Neural cell (in vitro differentiated cells): ENCODE data around the gene ZNF687. TPM values are rescaled to one million over a fixed set of nuclear protein-coding genes. Genes with fewer than 3 reads are reported as not detected.

Experiments used
- H2AFZ ChIP-seq: fragments of 200-600, 300-800 bp; sonication (generic), shearing (Covaris generic); 2 replicates; pipeline ENCODE4 v1.6.0; 2014; ENCODE audit warnings: low read depth, mild to moderate bottlenecking, antibody characterized with exemption, low read length, moderate library complexity
- H3F3A ChIP-seq: fragments of 200-600 bp; shearing (Covaris generic); 2 replicates; pipeline ENCODE4 v1.6.1; 2016; ENCODE audit warnings: mild to moderate bottlenecking, moderate library complexity, mixed read lengths, antibody characterized with exemption, low read length; ENCODE audit not compliant: insufficient read depth, poor library complexity, severe bottlenecking
- H3K27ac ChIP-seq: fragments of 200-600, 300-800 bp; sonication (generic), shearing (Covaris generic); 2 replicates; pipeline ENCODE4 v1.5.1; 2014; ENCODE audit warnings: mild to moderate bottlenecking, low read length, moderate library complexity
- H3K27me3 ChIP-seq: fragments of 300-800, 200-600 bp; sonication (generic), shearing (Covaris generic); 2 replicates; pipeline ENCODE4 v1.6.0; 2014; ENCODE audit warnings: mild to moderate bottlenecking, low read depth, low read length, moderate library complexity; ENCODE audit not compliant: insufficient read depth
- H3K36me3 ChIP-seq: fragments of 300-800, 200-600 bp; sonication (generic), shearing (Covaris generic); 2 replicates; pipeline ENCODE4 v1.5.1; 2014; ENCODE audit warnings: mild to moderate bottlenecking, antibody characterized with exemption, low read length, moderate library complexity; ENCODE audit not compliant: insufficient read depth
- H3K4me2 ChIP-seq: fragments of 300-800, 200-600 bp; sonication (generic), shearing (Covaris generic); 2 replicates; pipeline ENCODE4 v1.6.0; 2014; ENCODE audit warnings: mild to moderate bottlenecking, low read length
- H3K4me3 ChIP-seq: fragments of 300-800, 200-600 bp; sonication (generic), shearing (Covaris generic); 2 replicates; pipeline ENCODE4 v1.5.1; 2014; ENCODE audit warnings: mild to moderate bottlenecking, low read length, moderate library complexity
- H3K79me2 ChIP-seq: fragments of 200-600 bp; shearing (Covaris generic); replicated peaks from 2 replicates; pipeline ENCODE4 v1.6.0; 2014; ENCODE audit warnings: mild to moderate bottlenecking, low read length, moderate library complexity; ENCODE audit not compliant: insufficient read depth
- H3K9ac ChIP-seq: fragments of 300-800, 200-600 bp; sonication (generic), shearing (Covaris generic); 2 replicates; pipeline ENCODE4 v1.6.1; 2016; ENCODE audit warnings: mild to moderate bottlenecking, low read length, mixed read lengths
- H3K9me2 ChIP-seq: fragments of 200-600 bp; shearing (Covaris generic); 2 replicates; pipeline ENCODE4 v1.6.1; 2016; ENCODE audit warnings: mild to moderate bottlenecking, low read length, mixed read lengths; ENCODE audit not compliant: insufficient read depth
- H3K9me3 ChIP-seq: fragments of 200-600, 300-800 bp; sonication (generic), shearing (Covaris generic); 2 replicates; pipeline ENCODE4 v1.6.1; 2016; ENCODE audit warnings: mild to moderate bottlenecking, mixed run types, low read length, moderate library complexity, mixed read lengths
- H4K20me1 ChIP-seq: fragments of 200-600 bp; shearing (Covaris generic); 2 replicates; pipeline ENCODE4 v1.6.1; 2016; ENCODE audit warnings: mild to moderate bottlenecking, mixed run types; ENCODE audit not compliant: insufficient read depth
- CTCF ChIP-seq: fragments of 450-650 bp; IDR thresholded peaks from 2 replicates; pipeline ENCODE4 v1.5.1; 2014; ENCODE audit warnings: antibody characterized with exemption, mild to moderate bottlenecking, moderate library complexity; ENCODE audit not compliant: poor library complexity, severe bottlenecking
- EP300 ChIP-seq: fragments of 450-650 bp; conservative IDR thresholded peaks from 2 replicates; pipeline ENCODE4 v1.6.1; 2014; ENCODE audit warnings: antibody characterized with exemption, mild to moderate bottlenecking, moderate library complexity; ENCODE audit not compliant: poor library complexity, severe bottlenecking
- EZH2 ChIP-seq: fragments of 200-600, 300-800 bp; shearing (Covaris generic), sonication (generic); IDR thresholded peaks from 2 replicates; pipeline ENCODE4 v1.6.1; 2014; ENCODE audit warnings: antibody characterized with exemption, low read length, borderline replicate concordance, mild to moderate bottlenecking; ENCODE audit not compliant: insufficient read depth, poor library complexity, severe bottlenecking
- MXI1 ChIP-seq: fragments of 450-650 bp; conservative IDR thresholded peaks from 2 replicates; pipeline ENCODE4 v1.6.1; 2014; ENCODE audit warnings: antibody characterized with exemption, mild to moderate bottlenecking; ENCODE audit not compliant: poor library complexity, severe bottlenecking
- POLR2AphosphoS5 ChIP-seq: IDR thresholded peaks from 2 replicates; pipeline ENCODE4 v1.6.1; 2012
- RAD21 ChIP-seq: fragments of 450-650 bp; conservative IDR thresholded peaks from 2 replicates; pipeline ENCODE4 v1.6.1; 2014; ENCODE audit warnings: antibody characterized with exemption, mild to moderate bottlenecking, moderate library complexity
- REST ChIP-seq: IDR thresholded peaks from 2 replicates; pipeline ENCODE4 v1.6.1; 2012; ENCODE audit warnings: borderline replicate concordance
- SMC3 ChIP-seq: fragments of 450-650 bp; conservative IDR thresholded peaks from 2 replicates; pipeline ENCODE4 v1.6.1; 2014; ENCODE audit warnings: antibody characterized with exemption, mild to moderate bottlenecking, moderate library complexity; ENCODE audit not compliant: poor library complexity
- TAF1 ChIP-seq: IDR thresholded peaks from 2 replicates; pipeline ENCODE4 v1.6.1; 2012; ENCODE audit warnings: low read depth
- polyA plus RNA-seq: library from polyadenylated mRNA; depleted of rRNA; stranded (reverse); fragments of >200 nt; gene quantifications from 2 replicates; pipeline ENCODE4 v1.2.3, GENCODE V29; 2014

The ZNF687 gene
- polyA plus RNA-seq, 1 donor from 2014 or later, result 6.9 TPM

- H2AFZ ChIP-seq, result no peak overlapping the region
- no peaks in the 10 kb centered on the region for H3K9me3 ChIP-seq
- TF ChIP-seq POLR2AphosphoS5 (no peak), REST (no peak), EZH2 (no peak), SMC3 (no peak), EP300 (no peak), CTCF (no peak), TAF1 (no peak), MXI1 (no peak), RAD21 (no peak)
- H3K4me3 ChIP-seq, result peak overlapping the region; percentile 89
- H3K9ac ChIP-seq, result peak overlapping the region; percentile 77
- H3K27ac ChIP-seq, result no peak overlapping the region
- no peaks in the 10 kb centered on the region for H3K9me2 ChIP-seq
- H3F3A ChIP-seq, result no peaks in the 10 kb centered on the region
- H3K79me2 ChIP-seq, result peaks cover 16% of the 10 kb centered on the region
- H3K36me3 ChIP-seq, result peaks cover 7% of the 10 kb centered on the region
- H3K4me2 ChIP-seq, result peak overlapping the region; percentile 99
- no peaks in the 10 kb centered on the region for H3K27me3 ChIP-seq
- no peaks in the 10 kb centered on the region for H4K20me1 ChIP-seq
Observed at GRCh38 chr1:151325646-151326429, 43.7 kb downstream of the ZNF687 start.

- Histone ChIP-seq H3K4me2 (peak overlapping the region; percentile 99), H3K4me3 (peak overlapping the region; percentile 89), H3K9me3 (no peaks in the 10 kb centered on the region), H3K79me2 (peaks cover 16% of the 10 kb centered on the region), H3K27me3 (no peaks in the 10 kb centered on the region), H2AFZ (peak overlapping the region; percentile 78), H3K27ac (peak overlapping the region; percentile 89), H4K20me1 (no peaks in the 10 kb centered on the region), H3K9me2 (no peaks in the 10 kb centered on the region), H3F3A (no peaks in the 10 kb centered on the region), H3K9ac (peak overlapping the region; percentile 77), H3K36me3 (peaks cover 7% of the 10 kb centered on the region)
- TF ChIP-seq RAD21, result no peak
- no peak for TF ChIP-seq EP300
- TF ChIP-seq CTCF, result no peak
- TF ChIP-seq TAF1, result no peak
Observed at GRCh38 chr1:151326619-151327222, 44.6 kb downstream of the ZNF687 start.
